Measurements from ENCODE around the gene PKD2. TPM values are rescaled to one million over a fixed set of nuclear protein-coding genes. Genes with fewer than 3 reads are reported as not detected.

The PKD2 gene
- total and polyA plus RNA-seq, 2 of the 13 experiments (the other 11 are each of a cell fraction or from before 2014, with no cell fraction given), result 5.6 to 9.1 TPM

DNA sequence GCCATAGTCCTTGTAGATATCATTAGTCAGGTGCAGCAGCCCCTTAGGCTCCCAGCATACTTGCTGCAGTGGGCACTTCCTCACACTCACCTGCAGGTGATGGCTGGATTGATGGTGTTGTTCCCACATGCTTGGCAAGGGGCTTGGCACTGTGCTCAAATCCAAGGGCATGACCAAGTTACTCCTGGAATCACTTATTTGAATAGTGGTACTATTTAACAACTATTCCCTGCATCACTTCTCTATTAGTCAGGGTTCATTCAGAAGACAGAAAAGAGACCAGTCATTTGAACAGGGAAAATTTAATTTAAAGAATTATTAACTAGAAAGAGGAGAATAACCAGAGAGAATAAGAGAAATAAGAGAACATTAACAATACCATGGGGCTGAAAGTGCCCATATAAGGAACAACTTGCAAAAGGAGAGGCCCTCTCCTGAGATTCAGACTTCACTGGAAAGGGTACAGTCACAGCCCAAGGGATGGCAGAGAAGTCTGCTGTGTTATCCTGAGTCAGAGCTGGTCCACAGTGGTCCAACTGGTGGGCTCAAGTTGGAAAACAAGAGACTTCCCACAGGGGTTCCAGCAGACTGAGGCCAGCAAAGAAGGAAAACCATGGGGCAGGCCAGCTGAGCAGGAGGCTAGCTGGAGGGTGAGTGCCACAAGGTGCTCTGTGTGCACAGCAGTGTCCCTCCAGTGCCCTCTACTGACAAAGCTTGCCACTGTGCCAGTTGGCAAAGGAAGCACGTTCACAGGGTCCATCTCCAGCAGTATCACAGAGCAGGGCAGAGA is 22.1 kb upstream of the PKD2 start (continued):
- TF ChIP-seq ETV6 (CRISPR knock-in tag; conservative IDR thresholded peaks at IDR 0.05), result no peak
- TF ChIP-seq ZNF143 (CRISPR knock-in tag; IDR thresholded peaks at IDR 0.05), result no peak
- TF ChIP-seq ZBTB34 (CRISPR knock-in tag; IDR thresholded peaks at IDR 0.05), result no peak
- no peak for TF ChIP-seq ARNT (IDR thresholded peaks at IDR 0.05)
- TF ChIP-seq ZNF839 (CRISPR knock-in tag; IDR thresholded peaks at IDR 0.05; ENCODE audit: borderline replicate concordance), result no peak
- TF ChIP-seq ZNF704 (CRISPR knock-in tag; IDR thresholded peaks at IDR 0.05; ENCODE audit: borderline replicate concordance), result no peak
- TF ChIP-seq ZNF503 (CRISPR knock-in tag; IDR thresholded peaks at IDR 0.05), result no peak
- TF ChIP-seq, protein P1, sequence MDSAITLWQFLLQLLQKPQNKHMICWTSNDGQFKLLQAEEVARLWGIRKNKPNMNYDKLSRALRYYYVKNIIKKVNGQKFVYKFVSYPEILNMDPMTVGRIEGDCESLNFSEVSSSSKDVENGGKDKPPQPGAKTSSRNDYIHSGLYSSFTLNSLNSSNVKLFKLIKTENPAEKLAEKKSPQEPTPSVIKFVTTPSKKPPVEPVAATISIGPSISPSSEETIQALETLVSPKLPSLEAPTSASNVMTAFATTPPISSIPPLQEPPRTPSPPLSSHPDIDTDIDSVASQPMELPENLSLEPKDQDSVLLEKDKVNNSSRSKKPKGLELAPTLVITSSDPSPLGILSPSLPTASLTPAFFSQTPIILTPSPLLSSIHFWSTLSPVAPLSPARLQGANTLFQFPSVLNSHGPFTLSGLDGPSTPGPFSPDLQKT (CRISPR knock-in tag; IDR thresholded peaks at IDR 0.05; ENCODE audit: borderline replicate concordance), result no peak
- no peak for TF ChIP-seq MTA3 (CRISPR knock-in tag; IDR thresholded peaks at IDR 0.05)
- TF ChIP-seq ZFY (CRISPR knock-in tag; IDR thresholded peaks at IDR 0.05), result no peak
- TF ChIP-seq ZNF367 (CRISPR knock-in tag; IDR thresholded peaks at IDR 0.05; ENCODE audit: borderline replicate concordance), result no peak
- 0 out of 2 replicates have a peak, but pooled peaks have one; percentile 37 for TF ChIP-seq FOXO1 (CRISPR knock-in tag; IDR thresholded peaks at IDR 0.05)
- TF ChIP-seq ZNF24 (IDR thresholded peaks at IDR 0.05), result no peak
- no peak for TF ChIP-seq EED (CRISPR knock-in tag; IDR thresholded peaks at IDR 0.05)
- TF ChIP-seq, protein P2, sequence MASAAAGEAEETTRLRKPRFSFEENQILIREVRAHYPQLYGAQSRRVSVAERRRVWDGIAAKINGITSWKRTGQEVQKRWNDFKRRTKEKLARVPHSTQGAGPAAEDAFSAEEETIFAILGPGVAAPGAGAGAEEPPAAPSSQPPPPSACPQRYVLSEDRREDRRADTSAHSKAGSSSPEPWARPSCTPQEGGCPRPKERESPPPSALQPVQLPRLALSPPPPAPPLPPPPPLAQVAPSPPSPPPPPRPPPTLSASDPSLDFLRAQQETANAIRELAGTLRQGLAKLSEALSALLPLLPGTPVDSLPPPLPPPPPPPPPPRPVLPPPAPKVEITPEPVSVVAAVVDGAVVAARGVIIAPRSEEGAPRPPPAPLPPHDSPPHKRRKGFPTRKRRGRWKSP (CRISPR knock-in tag; IDR thresholded peaks at IDR 0.05), result no peak
- TF ChIP-seq MAZ (IDR thresholded peaks at IDR 0.05; ENCODE audit: borderline replicate concordance, low read depth, low read length), result no peak
- TF ChIP-seq MAZ (CRISPR knock-in tag; IDR thresholded peaks at IDR 0.05; ENCODE audit: low read depth), result no peak
- TF ChIP-seq HOXA7 (CRISPR knock-in tag; IDR thresholded peaks at IDR 0.05), result no peak
- TF ChIP-seq SP4 (CRISPR knock-in tag; IDR thresholded peaks at IDR 0.05), result no peak
- peak; percentile 99 for TF ChIP-seq CTCF (CRISPR knock-in tag; IDR thresholded peaks at IDR 0.05)
- no peak for TF ChIP-seq BRCA1 (CRISPR knock-in tag; IDR thresholded peaks at IDR 0.05)
- TF ChIP-seq SAP130 (CRISPR knock-in tag; IDR thresholded peaks at IDR 0.05; ENCODE audit: low read depth), result peak; percentile 37; the same call in 1 of the 2 replicates

Data from HepG2 (cell line).